GM19023 (cell line): ENCODE data around the gene TLCD3A.
A peak's percentile ranks its signal among the peaks of the same experiment; 100 is the strongest.
"Not testable (repeated sequence)": the region's sequence is repeated elsewhere in the genome, so short reads cannot be mapped to it uniquely, and the experiment has no call there.

Experiments
- ATAC-seq: cut with Tn5 transposase; IDR thresholded peaks from one replicate; pipeline ENCODE4 v1.9.1; 2021; ENCODE audit warnings: mild to moderate bottlenecking, moderate library complexity; ENCODE audit not compliant: unreplicated experiment

Gene TLCD3A

GRCh38 chr17:746783-747629 is 14.6 kb downstream of the TLCD3A start:
- no peak for ATAC-seq

- not testable (repeated sequence) for ATAC-seq
Measured at GRCh38 chr17:748604-749003, 16.2 kb downstream of the TLCD3A start.

- ATAC-seq = not testable (repeated sequence)
Measured at GRCh38 chr17:749359-749758, 17.0 kb downstream of the TLCD3A start.

- no peak for ATAC-seq
Measured at GRCh38 chr17:750431-751037, 18.1 kb downstream of the TLCD3A start.

GRCh38 chr17:751269-752001 is 19.0 kb downstream of the TLCD3A start:
- peak; percentile 25 for ATAC-seq

- peak; percentile 90 for ATAC-seq
Measured at GRCh38 chr17:752002-752619, 19.7 kb downstream of the TLCD3A start, which contains the start of gene GEMIN4. Gene GEMIN4, minus strand, starts transcription at chr17:752264. Its CDS starts 122 bp downstream, at chr17:752142.

- ATAC-seq = no peak
Measured at GRCh38 chr17:752620-753219, 20.3 kb downstream of the TLCD3A start.

- no peak for ATAC-seq
Measured at GRCh38 chr17:753418-753817, 21.0 kb downstream of the TLCD3A start.

GRCh38 chr17:755319-755961 is 23.0 kb downstream of the TLCD3A start:
- not testable (repeated sequence) for ATAC-seq

- ATAC-seq = not testable (repeated sequence)
Measured at GRCh38 chr17:756010-756567, 23.7 kb downstream of the TLCD3A start.

- ATAC-seq = no peak
Measured at GRCh38 chr17:759964-760363, 27.6 kb downstream of the TLCD3A start.

- ATAC-seq = no peak
Measured at GRCh38 chr17:760371-760770, 28.0 kb downstream of the TLCD3A start.

- no peak for ATAC-seq
Measured at GRCh38 chr17:767076-767475, 34.7 kb downstream of the TLCD3A start.

- ATAC-seq = no peak
Measured at GRCh38 chr17:773016-773415, 40.6 kb downstream of the TLCD3A start.

GRCh38 chr17:773467-774312 is 41.3 kb downstream of the TLCD3A start:
- ATAC-seq = no peak

GRCh38 chr17:774313-774584 is 41.9 kb downstream of the TLCD3A start:
- ATAC-seq = no peak

GRCh38 chr17:778096-778495 is 45.7 kb downstream of the TLCD3A start:
- ATAC-seq = no peak

GRCh38 chr17:781805-782731 is 49.7 kb downstream of the TLCD3A start, which contains the start of the genes GLOD4 and MRM3:
Gene GLOD4, minus strand, starts transcription at chr17:782280. Its CDS starts 25 bp downstream, at chr17:782255.
Gene MRM3, plus strand, starts transcription at chr17:782353. Its CDS starts 26 bp downstream, at chr17:782379.
- ATAC-seq = peak; percentile 82
